ENCODE measurements around the gene EPHA1.

The EPHA1 gene

GRCh38 chr7:143372070-143372469, 36.6 kb downstream of the EPHA1 start:
- peak; percentile 20 for DNase-seq (ENCODE audit: low read depth)

DNA sequence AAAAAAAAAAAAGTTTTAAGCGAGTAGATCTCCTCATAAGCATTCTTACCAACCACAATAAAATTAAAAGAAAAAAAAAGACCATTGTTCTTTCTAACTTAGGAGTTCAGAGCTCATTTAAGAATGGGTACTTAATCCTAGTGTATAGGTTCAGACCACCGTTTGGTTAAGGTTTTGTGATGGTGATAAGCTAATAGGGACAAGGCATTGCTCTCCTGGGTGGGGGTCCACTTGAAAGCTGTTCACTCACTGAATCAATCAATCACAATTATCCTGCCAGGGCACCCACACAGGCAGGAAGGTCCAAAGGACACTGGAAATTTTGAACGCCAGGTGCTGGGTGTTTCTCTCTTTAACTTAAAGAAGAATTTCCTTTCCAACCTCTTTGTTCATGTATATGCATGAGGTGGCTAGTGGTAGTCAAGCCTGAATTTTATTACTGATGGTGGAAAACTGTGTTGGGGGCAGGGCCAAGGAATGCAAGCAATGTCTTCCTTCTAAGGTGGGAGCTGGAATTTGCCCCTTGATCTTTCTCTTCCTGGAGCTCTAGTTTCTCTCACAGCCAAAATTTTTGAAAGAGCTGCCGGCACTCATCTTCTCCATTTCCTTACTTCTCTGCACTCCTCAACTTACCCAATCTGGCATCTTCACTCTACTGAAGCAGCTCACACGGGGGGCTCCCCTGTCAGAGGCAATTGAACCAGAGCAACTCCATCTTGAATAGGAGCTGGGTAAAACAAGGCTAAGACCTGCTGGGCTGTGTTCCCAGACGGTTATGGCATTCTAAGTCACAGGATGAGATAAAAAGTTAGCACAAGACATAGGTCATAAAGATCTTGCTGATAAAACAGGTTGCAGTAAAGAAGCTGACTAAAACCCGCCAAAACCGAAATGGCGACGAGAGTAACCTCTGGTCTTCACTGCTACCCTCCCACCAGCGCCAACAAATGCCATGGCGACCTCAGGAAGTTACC, 38.7 kb downstream of the EPHA1 start:
- no peak for DNase-seq (ENCODE audit: low read depth)

- no peak for DNase-seq (ENCODE audit: low read depth)
Observed at GRCh38 chr7:143368387-143368786, 40.3 kb downstream of the EPHA1 start.

GRCh38 chr7:143367972-143368371, 40.7 kb downstream of the EPHA1 start:
- DNase-seq (ENCODE audit: low read depth): no peak

- no peak for DNase-seq (ENCODE audit: low read depth)
Observed at GRCh38 chr7:143363016-143363937, 45.4 kb downstream of the EPHA1 start.

DNA sequence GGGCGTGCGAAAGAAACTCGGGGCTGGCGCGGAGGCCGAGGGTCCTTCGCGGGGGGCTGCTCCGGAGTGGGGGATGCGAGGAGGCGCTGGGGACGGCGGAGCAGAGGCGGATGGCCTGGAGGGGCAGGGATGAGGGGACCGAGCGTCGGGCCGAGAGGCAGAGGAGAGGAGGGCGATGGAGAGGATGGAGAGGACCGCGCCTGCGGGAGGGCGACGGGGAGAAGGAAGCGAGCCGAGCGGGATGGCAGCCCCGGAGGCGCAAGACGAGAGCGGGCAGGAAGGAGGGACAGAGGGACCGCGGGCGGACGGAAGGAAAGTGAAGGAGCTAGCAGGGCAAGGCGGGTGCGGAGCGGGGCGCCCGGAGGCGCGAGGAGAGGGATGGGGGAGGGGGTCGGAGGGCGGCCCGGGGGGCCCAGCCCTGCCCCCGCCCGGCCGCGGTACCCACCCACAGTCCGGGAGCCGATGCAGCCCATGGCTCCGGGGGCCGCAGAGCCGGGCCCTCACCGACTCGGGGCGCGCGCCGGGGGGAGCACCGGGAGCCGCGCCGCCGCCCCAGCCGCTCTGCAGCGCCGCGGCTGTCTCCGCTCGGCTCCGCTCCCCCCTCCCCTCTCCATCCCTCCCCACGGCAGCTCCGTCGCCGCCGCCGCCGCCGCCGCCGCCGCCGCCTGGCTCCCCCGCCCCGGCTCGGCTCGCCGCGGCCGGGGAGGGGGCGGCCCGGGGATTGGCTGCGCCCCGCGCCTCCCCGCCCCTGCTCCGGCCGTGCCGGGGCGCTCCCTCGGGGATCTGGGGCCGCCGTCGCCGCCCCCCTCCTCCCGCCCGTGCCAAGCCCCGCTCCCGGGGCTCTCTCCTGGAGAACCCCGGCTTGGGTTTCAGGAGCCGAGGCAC, 46.3 kb downstream of the EPHA1 start, which contains the start of gene FAM131B:
FAM131B (minus strand) TSS at position 583 of the 885 bp plus-strand sequence; CDS start at position 473, 110 bp downstream.
- DNase-seq (ENCODE audit: low read depth): no peak

- DNase-seq (ENCODE audit: low read depth): no peak
Observed at GRCh38 chr7:143361552-143362130, 47.0 kb downstream of the EPHA1 start.

- no peak for DNase-seq (ENCODE audit: low read depth)
Observed at GRCh38 chr7:143360788-143361551, 47.7 kb downstream of the EPHA1 start.

DNA sequence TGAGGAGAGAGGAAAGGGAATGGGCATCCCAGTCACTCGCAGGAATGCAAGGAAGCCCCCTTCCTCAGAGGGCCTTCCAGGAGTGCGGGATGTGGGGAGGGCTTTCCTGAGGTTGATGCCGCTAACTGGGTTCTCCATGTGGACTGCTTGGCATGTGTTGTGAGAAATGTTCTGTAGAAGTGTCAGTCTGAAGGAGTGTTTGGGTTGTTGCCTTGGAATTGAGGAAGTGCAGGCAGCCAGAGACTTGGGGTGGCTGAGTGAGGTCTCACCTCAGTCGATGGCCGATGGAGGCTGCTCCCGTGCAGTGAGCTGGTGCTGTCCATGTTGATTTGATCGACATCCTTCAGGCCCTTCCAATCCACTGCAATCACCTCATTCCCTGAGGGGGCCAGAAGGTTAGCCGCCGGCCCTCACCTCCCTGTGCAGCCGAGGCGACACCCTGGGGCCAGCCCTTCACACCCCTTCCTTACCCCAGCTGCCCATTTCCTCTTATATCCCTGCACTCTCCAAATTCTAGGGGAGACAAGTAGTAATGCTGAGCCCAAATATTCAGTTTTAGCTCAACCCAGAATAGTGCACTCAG, 48.8 kb downstream of the EPHA1 start:
- DNase-seq (ENCODE audit: low read depth): no peak

DNA sequence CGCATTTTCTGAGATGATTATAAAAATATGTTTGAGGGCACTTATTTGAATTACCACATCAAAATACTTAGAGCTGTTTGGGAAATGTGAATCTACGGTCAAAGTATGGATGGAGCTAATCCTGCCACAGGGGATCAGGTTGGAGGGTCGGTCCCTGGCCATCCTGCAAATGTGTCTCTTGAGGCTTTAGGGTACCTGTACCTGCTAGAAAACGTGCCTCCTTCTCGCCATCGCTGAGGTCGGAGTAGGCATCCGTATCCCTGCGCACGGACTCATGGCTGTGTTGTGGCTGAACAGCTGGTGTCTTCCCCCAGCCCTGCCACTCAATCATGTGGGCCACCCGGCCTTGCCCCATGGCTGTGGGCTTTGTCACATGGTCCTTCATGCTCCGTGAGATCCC, 50.0 kb downstream of the EPHA1 start:
- DNase-seq (ENCODE audit: low read depth): no peak

- DNase-seq (ENCODE audit: low read depth): no peak
Observed at GRCh38 chr7:143356414-143357050, 52.1 kb downstream of the EPHA1 start.

- no peak for DNase-seq (ENCODE audit: low read depth)
Observed at GRCh38 chr7:143355450-143356385, 52.9 kb downstream of the EPHA1 start.

DNA sequence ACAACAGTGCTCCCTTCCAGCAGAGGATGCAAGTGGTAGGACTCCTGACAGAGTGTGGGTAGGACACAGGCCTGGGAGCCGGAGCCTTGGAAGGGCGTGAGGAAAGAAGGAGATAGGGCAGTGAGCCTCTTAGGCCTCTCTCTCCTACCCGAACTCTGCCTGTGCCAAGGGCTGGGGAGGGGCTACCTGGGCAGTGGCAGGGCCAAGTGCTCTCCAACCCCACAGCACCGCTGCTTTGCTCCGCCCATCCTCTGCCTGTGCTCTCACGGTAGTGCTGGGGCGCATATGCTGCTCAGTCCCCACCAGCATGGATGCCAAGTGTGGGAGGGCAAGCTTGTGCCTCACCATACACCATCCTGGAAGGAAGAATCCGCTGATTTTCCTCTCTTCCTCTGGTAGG, 53.7 kb downstream of the EPHA1 start:
- DNase-seq (ENCODE audit: low read depth): no peak

DNA sequence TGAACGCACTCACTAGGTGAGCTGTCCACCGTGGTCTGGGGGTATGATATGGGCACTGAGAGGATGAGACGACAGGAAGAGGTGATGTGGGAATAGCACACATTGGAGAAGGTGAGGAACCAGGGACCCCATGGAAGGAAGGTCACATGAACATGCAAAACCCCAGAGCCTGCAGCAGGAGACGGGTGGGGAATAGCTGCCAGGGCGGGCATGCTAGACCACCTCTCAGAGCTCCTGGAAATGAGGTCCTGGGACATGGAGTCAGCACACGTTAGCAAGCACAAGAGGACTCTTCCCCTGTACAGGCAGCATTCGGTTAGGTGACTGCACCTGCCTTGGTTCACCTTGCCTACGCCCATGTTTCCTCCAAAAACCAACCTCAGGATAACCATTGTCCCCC, 54.3 kb downstream of the EPHA1 start:
- DNase-seq (ENCODE audit: low read depth): no peak

GRCh38 chr7:143352531-143353002, 56.1 kb downstream of the EPHA1 start:
- no peak for DNase-seq (ENCODE audit: low read depth)

DNA sequence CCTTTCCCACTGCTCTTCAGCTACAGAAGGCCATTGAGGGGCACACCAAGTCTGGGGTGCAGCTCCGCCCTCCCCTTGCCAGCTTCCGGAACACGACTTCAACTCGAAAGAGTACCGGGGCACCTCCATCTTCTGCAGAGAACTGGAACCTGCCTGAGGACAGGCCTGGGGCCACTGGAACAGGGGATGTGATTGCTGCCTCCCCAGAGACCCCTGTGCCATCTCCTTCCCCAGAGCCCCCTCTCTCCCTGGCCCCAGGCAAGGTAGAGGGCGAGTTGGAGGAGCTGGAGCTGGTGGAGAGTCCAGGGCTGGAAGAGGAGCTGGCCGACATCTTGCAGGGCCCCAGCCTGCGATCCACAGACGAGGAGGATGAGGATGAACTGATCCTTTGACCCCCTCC, 57.1 kb downstream of the EPHA1 start:
- DNase-seq (ENCODE audit: low read depth): no peak

DNA sequence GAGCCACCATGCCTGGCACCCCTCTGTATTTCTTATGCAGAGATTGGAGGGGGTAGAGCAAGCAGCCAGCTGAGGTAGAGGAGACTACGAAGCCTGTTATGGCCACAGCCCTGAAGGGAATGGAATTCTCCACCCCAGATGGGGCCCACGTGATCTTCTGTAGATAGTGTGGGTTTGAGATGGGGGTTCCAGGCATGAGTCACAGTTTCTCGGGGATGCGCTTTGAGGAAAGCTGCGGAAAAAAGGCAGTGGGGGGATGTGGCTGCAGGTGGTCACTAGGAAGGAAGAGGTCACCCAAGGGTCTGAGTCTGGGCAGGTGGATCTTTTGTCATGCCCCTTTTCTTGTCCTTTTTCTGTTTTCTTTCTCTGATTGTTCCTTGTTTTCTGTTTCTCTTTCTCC, 57.6 kb downstream of the EPHA1 start:
- no peak for DNase-seq (ENCODE audit: low read depth)

DNA sequence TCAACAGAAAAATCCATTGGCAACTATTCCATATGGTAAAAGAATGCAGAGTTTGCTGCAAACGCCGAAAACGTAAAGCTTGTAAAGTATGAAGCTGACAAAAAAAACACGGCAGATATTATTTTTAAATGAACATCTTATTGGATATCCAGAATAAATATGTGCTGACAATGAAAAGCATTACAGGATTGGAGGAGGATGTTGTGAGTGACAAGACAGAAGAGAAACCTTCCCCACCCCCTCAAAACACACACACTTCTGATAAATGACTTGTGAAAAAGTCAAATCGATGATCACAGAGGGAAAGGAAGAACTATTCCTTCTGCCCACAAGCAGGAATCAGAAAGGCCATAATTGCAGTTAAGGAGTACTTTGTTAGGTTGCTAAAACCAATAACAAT, 60.7 kb downstream of the EPHA1 start:
- no peak for DNase-seq (ENCODE audit: low read depth)
